KMS-11 (cell line): ENCODE results near the gene ARHGEF26.

ENCODE experiments used
- H2AFZ ChIP-seq: fragments of 200-600 bp; sonication (generic); 2 replicates; pipeline ENCODE4 v1.6.1; 2016; ENCODE audit warnings: antibody characterized with exemption, mixed run types, low read depth
- H3K27ac ChIP-seq: fragments of 200-600 bp; sonication (generic); 2 replicates; pipeline ENCODE4 v1.6.1; 2016; ENCODE audit warnings: mild to moderate bottlenecking, mixed run types
- H3K27me3 ChIP-seq: fragments of 200-600 bp; sonication (generic); 2 replicates; pipeline ENCODE4 v1.6.1; 2017; ENCODE audit warnings: mild to moderate bottlenecking, low read depth, mixed run types, moderate library complexity; ENCODE audit not compliant: insufficient read depth
- H3K36me3 ChIP-seq: fragments of 200-600 bp; sonication (generic); 2 replicates; pipeline ENCODE4 v1.6.1; 2017; ENCODE audit warnings: mild to moderate bottlenecking, mixed run types; ENCODE audit not compliant: insufficient read depth
- H3K4me1 ChIP-seq: fragments of 200-600 bp; sonication (generic); 2 replicates; pipeline ENCODE4 v1.6.1; 2016; ENCODE audit warnings: mild to moderate bottlenecking, low read depth, mixed run types; ENCODE audit not compliant: poor library complexity, severe bottlenecking
- H3K4me2 ChIP-seq: fragments of 200-600 bp; sonication (generic); 2 replicates; pipeline ENCODE4 v1.7.0; 2016; ENCODE audit warnings: mild to moderate bottlenecking, mixed run types
- H3K4me3 ChIP-seq: fragments of 200-600 bp; sonication (generic); IDR thresholded peaks from 2 replicates; pipeline ENCODE4 v1.6.1; 2017; ENCODE audit warnings: low read depth, low read length, mixed read lengths; ENCODE audit not compliant: insufficient read depth
- H3K79me2 ChIP-seq: fragments of 200-600 bp; sonication (generic); 2 replicates; pipeline ENCODE4 v1.6.1; 2016; ENCODE audit warnings: low read depth, mixed run types; ENCODE audit not compliant: insufficient read depth
- H3K9ac ChIP-seq: fragments of 200-600 bp; sonication (generic); 2 replicates; pipeline ENCODE4 v1.6.1; 2016; ENCODE audit warnings: mild to moderate bottlenecking, mixed run types
- H4K20me1 ChIP-seq: fragments of 200-600 bp; sonication (generic); 2 replicates; pipeline ENCODE4 v1.6.1; 2016; ENCODE audit warnings: mild to moderate bottlenecking, mixed run types; ENCODE audit not compliant: insufficient read depth
- TF ChIP-seq, protein P1 (sequence below): fragments of 200-600 bp; sonication (generic); conservative IDR thresholded peaks from 2 replicates; pipeline ENCODE4 v1.6.1; 2017; ENCODE audit warnings: low read depth, mild to moderate bottlenecking, antibody characterized with exemption, low read length, moderate library complexity, mixed read lengths

ARHGEF26 gene

DNA sequence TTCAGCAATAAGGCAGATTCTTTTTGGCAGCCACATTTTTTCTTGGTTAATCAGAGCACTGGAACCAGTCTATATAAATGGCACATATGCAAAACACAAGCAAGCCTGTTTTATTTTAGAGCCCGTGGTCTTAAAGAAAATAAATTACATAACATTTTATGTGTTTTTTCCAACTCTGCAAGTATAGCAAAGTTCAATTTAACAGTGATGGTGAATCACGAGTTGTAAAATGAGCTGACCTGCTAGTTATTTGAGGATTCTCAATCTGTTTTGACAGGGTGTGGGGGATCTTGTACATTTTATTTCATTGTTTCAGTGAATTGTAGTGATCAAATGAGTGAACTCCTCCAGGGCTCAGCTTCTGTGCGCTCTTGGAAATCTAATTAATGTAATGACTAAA is 2.7 kb downstream of the ARHGEF26 start:
- Histone ChIP-seq H2AFZ (no peak overlapping the region), H3K4me1 (peaks cover 30% of the 10 kb centered on the region), H3K4me2 (peak overlapping the region; percentile 53), H3K36me3 (no peaks in the 10 kb centered on the region), H3K79me2 (peaks cover 13% of the 10 kb centered on the region; the same call in 1 of the 2 replicates), H3K27me3 (no peaks in the 10 kb centered on the region), H3K27ac (no peak overlapping the region), H4K20me1 (no peaks in the 10 kb centered on the region; the same call in 1 of the 2 replicates), H3K9ac (no peak overlapping the region), H3K4me3 (no peak overlapping the region)
- TF ChIP-seq, protein P1, sequence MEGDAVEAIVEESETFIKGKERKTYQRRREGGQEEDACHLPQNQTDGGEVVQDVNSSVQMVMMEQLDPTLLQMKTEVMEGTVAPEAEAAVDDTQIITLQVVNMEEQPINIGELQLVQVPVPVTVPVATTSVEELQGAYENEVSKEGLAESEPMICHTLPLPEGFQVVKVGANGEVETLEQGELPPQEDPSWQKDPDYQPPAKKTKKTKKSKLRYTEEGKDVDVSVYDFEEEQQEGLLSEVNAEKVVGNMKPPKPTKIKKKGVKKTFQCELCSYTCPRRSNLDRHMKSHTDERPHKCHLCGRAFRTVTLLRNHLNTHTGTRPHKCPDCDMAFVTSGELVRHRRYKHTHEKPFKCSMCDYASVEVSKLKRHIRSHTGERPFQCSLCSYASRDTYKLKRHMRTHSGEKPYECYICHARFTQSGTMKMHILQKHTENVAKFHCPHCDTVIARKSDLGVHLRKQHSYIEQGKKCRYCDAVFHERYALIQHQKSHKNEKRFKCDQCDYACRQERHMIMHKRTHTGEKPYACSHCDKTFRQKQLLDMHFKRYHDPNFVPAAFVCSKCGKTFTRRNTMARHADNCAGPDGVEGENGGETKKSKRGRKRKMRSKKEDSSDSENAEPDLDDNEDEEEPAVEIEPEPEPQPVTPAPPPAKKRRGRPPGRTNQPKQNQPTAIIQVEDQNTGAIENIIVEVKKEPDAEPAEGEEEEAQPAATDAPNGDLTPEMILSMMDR = no peak

DNA sequence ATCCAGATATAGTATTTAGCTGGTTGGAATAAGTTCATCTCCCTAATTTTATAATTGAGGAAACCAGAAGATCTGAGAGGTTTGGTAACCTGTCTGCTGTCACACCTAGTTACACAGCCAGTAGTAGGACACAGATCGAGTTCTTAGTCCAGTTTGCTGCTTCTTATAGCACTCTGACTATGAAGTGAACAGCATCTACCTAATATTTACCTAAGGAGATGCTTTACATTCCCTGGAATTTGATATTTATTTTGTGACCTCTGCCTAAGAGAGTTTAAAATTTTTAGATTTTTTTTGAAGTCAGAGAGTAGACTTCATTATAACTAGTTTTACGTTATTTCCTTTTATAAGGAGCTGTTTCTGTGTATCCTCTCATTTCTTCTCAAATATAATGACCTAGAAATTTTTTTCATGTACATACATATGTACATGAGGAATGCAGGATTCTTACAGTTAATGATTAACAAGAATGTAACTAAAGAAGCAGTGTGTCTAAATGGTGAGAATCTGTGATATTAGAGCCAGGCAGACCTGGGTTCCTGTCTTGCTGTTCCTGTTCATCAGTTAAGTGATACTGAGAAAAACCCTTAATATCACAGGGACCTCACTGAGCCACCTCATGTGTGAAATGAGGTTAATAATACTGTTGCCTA is 4.3 kb downstream of the ARHGEF26 start:
- peak overlapping the region; percentile 53; the same call in 1 of the 2 replicates for H3K4me2 ChIP-seq
- no peaks in the 10 kb centered on the region for H3K27me3 ChIP-seq
- H2AFZ ChIP-seq = no peak overlapping the region
- H3K4me3 ChIP-seq = no peak overlapping the region
- H3K9ac ChIP-seq = no peak overlapping the region
- H3K27ac ChIP-seq = no peak overlapping the region
- no peaks in the 10 kb centered on the region for H3K36me3 ChIP-seq
- H3K4me1 ChIP-seq = peaks cover 25% of the 10 kb centered on the region
- no peaks in the 10 kb centered on the region; the same call in 1 of the 2 replicates for H4K20me1 ChIP-seq
- TF ChIP-seq, protein P1 = no peak
- H3K79me2 ChIP-seq = peaks cover 13% of the 10 kb centered on the region; the same call in 1 of the 2 replicates

DNA sequence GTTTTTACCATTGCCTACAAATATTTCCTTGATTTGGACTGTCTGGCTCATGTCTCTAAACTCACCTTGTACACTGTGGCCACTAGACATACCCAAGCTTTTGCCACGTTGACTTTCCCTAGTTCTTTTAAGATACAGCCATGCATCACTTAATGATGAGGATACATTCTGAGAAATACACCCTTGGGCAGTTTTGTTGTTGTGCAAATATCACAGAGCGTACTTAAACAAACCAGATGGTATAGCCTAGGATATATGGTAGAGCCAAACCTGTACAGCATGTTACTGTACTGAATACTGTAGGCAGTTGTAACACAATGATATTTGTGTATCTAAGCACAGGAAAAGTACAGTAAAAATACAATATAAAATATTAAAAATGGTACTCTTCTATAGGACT is 5.5 kb downstream of the ARHGEF26 start:
- Histone ChIP-seq H2AFZ (no peak overlapping the region), H3K4me3 (no peak overlapping the region), H3K4me2 (no peak overlapping the region), H3K27ac (no peak overlapping the region), H3K36me3 (no peaks in the 10 kb centered on the region), H3K27me3 (no peaks in the 10 kb centered on the region), H3K79me2 (peaks cover 13% of the 10 kb centered on the region; the same call in 1 of the 2 replicates), H3K4me1 (peaks cover 23% of the 10 kb centered on the region), H4K20me1 (no peaks in the 10 kb centered on the region; the same call in 1 of the 2 replicates), H3K9ac (no peak overlapping the region)
- TF ChIP-seq, protein P1 = no peak

DNA sequence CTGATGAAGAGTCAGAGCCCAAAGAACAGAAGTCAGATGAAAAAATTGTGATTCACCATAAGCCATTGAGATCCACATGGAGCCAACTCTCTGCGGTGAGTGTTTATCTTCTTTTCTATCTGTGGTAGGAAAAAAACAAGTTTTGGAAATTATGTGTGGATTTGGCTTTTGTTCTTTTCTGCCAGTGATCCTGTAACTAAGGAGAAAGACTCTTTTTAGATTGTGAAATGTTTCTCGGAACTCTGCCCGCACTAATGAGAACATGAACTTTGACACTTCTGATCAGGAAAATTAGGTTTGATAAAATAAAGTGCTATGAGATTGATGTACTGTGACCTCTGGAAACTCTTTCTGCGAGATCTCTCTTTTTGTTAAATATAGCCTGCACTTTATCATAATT is 8.4 kb downstream of the ARHGEF26 start:
- H3K9ac ChIP-seq = no peak overlapping the region

More for the DNA sequence above, 8.4 kb downstream of the ARHGEF26 start:
- Histone ChIP-seq H3K27ac (no peak overlapping the region), H3K27me3 (no peaks in the 10 kb centered on the region), H3K36me3 (no peaks in the 10 kb centered on the region), H4K20me1 (no peaks in the 10 kb centered on the region), H3K4me3 (no peak overlapping the region), H3K4me1 (peaks cover 8% of the 10 kb centered on the region), H3K4me2 (no peak overlapping the region), H2AFZ (no peak overlapping the region), H3K79me2 (peaks cover 7% of the 10 kb centered on the region; the same call in 1 of the 2 replicates)
- TF ChIP-seq, protein P1 = no peak
